HEK293 (cell line): ENCODE measurements around the gene FASTK.

Experiments used
- MEIS1 ChIP-seq: sonication (generic); formaldehyde crosslinking; IDR thresholded peaks from 2 replicates; pipeline ENCODE4 v1.8.1; 2022; ENCODE audit warnings: missing genetic modification reagents, mild to moderate bottlenecking, borderline replicate concordance
- ZNF138 ChIP-seq: fragments of 450-650 bp; formaldehyde crosslinking; IDR thresholded peaks from 2 replicates; pipeline ENCODE4 v1.5.1; 2016; ENCODE audit warnings: missing biosample characterization, missing genetic modification characterization, borderline replicate concordance
- ZNF211 ChIP-seq: fragments of 450-650 bp; formaldehyde crosslinking; IDR thresholded peaks from 2 replicates; pipeline ENCODE4 v1.5.1; 2016; ENCODE audit warnings: low read depth, missing biosample characterization, missing genetic modification characterization
- ZNF776 ChIP-seq: fragments of 450-650 bp; formaldehyde crosslinking; IDR thresholded peaks from 2 replicates; pipeline ENCODE4 v1.5.0; 2017; ENCODE audit warnings: missing biosample characterization, missing genetic modification characterization, borderline replicate concordance
- ZNF777 ChIP-seq: fragments of 450-650 bp; formaldehyde crosslinking; IDR thresholded peaks from 2 replicates; pipeline ENCODE4 v1.5.1; 2017; ENCODE audit warnings: missing biosample characterization, missing genetic modification characterization, borderline replicate concordance
- TF ChIP-seq, protein P1 (sequence below): fragments of 450-650 bp; formaldehyde crosslinking; IDR thresholded peaks from 2 replicates; pipeline ENCODE4 v1.5.1; 2016; ENCODE audit warnings: missing biosample characterization, missing genetic modification characterization
- TF ChIP-seq, protein P2 (sequence below): sonication (generic); formaldehyde crosslinking; IDR thresholded peaks from 2 replicates; pipeline ENCODE4 v1.8.1; 2022; ENCODE audit warnings: mild to moderate bottlenecking, moderate library complexity, missing genetic modification reagents

DNA sequence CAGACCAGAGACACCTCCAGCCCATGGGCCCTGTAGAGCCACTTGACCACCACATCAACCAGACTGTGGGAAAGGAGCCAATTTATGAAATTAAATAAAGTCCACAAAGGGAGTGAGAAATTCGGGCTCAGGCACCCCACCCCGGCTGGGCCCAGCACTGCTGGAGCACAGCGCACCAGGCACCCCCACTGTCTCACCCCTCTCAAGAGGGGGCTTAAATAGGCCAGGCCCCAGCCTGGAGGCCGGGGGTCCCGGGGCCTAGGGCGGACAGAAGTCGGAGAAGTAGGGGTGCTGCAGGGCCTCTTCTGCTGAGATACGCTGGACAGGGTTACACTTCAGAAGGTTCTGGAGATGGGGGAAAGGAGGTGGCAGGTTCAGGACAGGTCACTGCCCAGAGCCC is 26.9 kb downstream of the FASTK start:
- no peak for TF ChIP-seq ZNF138
- TF ChIP-seq ZNF777 = no peak
- TF ChIP-seq ZNF211 (tag by site-specific recombination) = no peak
- TF ChIP-seq, protein P1, sequence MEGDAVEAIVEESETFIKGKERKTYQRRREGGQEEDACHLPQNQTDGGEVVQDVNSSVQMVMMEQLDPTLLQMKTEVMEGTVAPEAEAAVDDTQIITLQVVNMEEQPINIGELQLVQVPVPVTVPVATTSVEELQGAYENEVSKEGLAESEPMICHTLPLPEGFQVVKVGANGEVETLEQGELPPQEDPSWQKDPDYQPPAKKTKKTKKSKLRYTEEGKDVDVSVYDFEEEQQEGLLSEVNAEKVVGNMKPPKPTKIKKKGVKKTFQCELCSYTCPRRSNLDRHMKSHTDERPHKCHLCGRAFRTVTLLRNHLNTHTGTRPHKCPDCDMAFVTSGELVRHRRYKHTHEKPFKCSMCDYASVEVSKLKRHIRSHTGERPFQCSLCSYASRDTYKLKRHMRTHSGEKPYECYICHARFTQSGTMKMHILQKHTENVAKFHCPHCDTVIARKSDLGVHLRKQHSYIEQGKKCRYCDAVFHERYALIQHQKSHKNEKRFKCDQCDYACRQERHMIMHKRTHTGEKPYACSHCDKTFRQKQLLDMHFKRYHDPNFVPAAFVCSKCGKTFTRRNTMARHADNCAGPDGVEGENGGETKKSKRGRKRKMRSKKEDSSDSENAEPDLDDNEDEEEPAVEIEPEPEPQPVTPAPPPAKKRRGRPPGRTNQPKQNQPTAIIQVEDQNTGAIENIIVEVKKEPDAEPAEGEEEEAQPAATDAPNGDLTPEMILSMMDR (tag by site-specific recombination) = no peak
- no peak for TF ChIP-seq ZNF776 (tag by site-specific recombination)
- TF ChIP-seq MEIS1 (CRISPR knock-in tag) = no peak
- TF ChIP-seq, protein P2, sequence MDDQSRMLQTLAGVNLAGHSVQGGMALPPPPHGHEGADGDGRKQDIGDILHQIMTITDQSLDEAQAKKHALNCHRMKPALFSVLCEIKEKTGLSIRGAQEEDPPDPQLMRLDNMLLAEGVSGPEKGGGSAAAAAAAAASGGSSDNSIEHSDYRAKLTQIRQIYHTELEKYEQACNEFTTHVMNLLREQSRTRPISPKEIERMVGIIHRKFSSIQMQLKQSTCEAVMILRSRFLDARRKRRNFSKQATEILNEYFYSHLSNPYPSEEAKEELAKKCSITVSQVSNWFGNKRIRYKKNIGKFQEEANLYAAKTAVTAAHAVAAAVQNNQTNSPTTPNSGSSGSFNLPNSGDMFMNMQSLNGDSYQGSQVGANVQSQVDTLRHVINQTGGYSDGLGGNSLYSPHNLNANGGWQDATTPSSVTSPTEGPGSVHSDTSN (CRISPR knock-in tag) = no peak
